NCI-H1417 treated with DMSO at 0.1 percent for 48 hours (cell line): ENCODE data around the gene LIN7B.

Source experiments
- DNase-seq: peaks from one replicate; lab custom pipeline; 2025; lab: John Stamatoyannopoulos, UW

Gene LIN7B

GRCh38 chr19:49165865-49166301 is 51.7 kb downstream of the LIN7B start:
- no peak for DNase-seq

GRCh38 chr19:49167857-49168409 is 53.8 kb downstream of the LIN7B start:
- DNase-seq: no peak
